PC-9 (cell line): ENCODE results near the gene ARMC12. TPM values are rescaled to one million over a fixed set of nuclear protein-coding genes. Genes with fewer than 3 reads are reported as not detected.

Experiments
- BruUV-seq: library from RNA; stranded (reverse); fragments of 400-500 nt; replicated peaks from 2 replicates; lab custom pipeline; 2021; lab: Mats Ljungman, UMichigan
- CTCF ChIA-PET: fragments of 300-600 bp; sonication (Branson Sonifier 250); formaldehyde crosslinking; loops from one replicate; lab custom pipeline; 2022; ENCODE audit warnings: antibody characterized with exemption; lab: Charles Lee
- POLR2A ChIA-PET: fragments of 300-600 bp; sonication (Branson Sonifier 250); formaldehyde crosslinking; loops from one replicate; lab custom pipeline; 2022; ENCODE audit warnings: antibody characterized with exemption; ENCODE audit not compliant: unreplicated experiment; lab: Charles Lee
- DNase-seq, 2 experiments: peaks; one replicate each; pipeline versions ENCODE4 v3.0.0 to v3.0.0-alpha.2; 2015 to 2022; ENCODE audit warnings: mixed read lengths in 1 of 2
- H2AFZ ChIP-seq: fragments of 200-600 bp; sonication (generic); 2 replicates; pipeline ENCODE4 v1.8.1; 2017; ENCODE audit warnings: antibody characterized with exemption
- H3F3A ChIP-seq: fragments of 200-600 bp; sonication (generic); 2 replicates; pipeline ENCODE4 v1.8.1; 2017; ENCODE audit warnings: antibody characterized with exemption, mild to moderate bottlenecking, low read depth; ENCODE audit not compliant: insufficient read depth
- H3K27ac ChIP-seq: fragments of 200-600 bp; sonication (generic); 2 replicates; pipeline ENCODE4 v1.6.1; 2016; ENCODE audit warnings: mixed run types
- H3K27me3 ChIP-seq: fragments of 200-600 bp; sonication (generic); 2 replicates; pipeline ENCODE4 v1.6.1; 2016; ENCODE audit warnings: low read depth, mixed run types; ENCODE audit not compliant: insufficient read depth
- H3K36me3 ChIP-seq: fragments of 200-600 bp; sonication (generic); 2 replicates; pipeline ENCODE4 v1.6.1; 2016; ENCODE audit warnings: low read depth, mixed run types
- H3K4me1 ChIP-seq: fragments of 200-600 bp; sonication (generic); replicated peaks from 2 replicates; pipeline ENCODE4 v1.6.1; 2016; ENCODE audit warnings: mixed run types; ENCODE audit not compliant: insufficient read depth
- H3K4me2 ChIP-seq: fragments of 200-600 bp; sonication (generic); 2 replicates; pipeline ENCODE4 v1.6.1; 2017; ENCODE audit warnings: mixed run types
- H3K4me3 ChIP-seq: fragments of 200-600 bp; sonication (generic); 2 replicates; pipeline ENCODE4 v1.6.1; 2016; ENCODE audit warnings: mixed run types
- H3K79me2 ChIP-seq: fragments of 200-600 bp; sonication (generic); 2 replicates; pipeline ENCODE4 v1.6.1; 2017; ENCODE audit warnings: low read depth, mixed run types
- H3K9me2 ChIP-seq: fragments of 200-600 bp; sonication (generic); 2 replicates; pipeline ENCODE4 v1.8.1; 2017; ENCODE audit warnings: mild to moderate bottlenecking; ENCODE audit not compliant: insufficient read depth
- H3K9me3 ChIP-seq: fragments of 200-600 bp; sonication (generic); 2 replicates; pipeline ENCODE4 v1.8.1; 2016; ENCODE audit warnings: low read depth; ENCODE audit not compliant: insufficient read depth
- H4K20me1 ChIP-seq: fragments of 200-600 bp; sonication (generic); 2 replicates; pipeline ENCODE4 v1.8.1; 2017; ENCODE audit not compliant: insufficient read depth
- CTCF ChIP-seq: fragments of 200-600 bp; sonication (generic); conservative IDR thresholded peaks from 2 replicates; pipeline ENCODE4 v1.6.1; 2017; ENCODE audit warnings: mixed run types, antibody characterized with exemption, mild to moderate bottlenecking, moderate library complexity
- EZH2 ChIP-seq: fragments of 200-600 bp; sonication (generic); IDR thresholded peaks from 2 replicates; pipeline ENCODE4 v1.8.0; 2017; ENCODE audit warnings: antibody characterized with exemption, low read depth
- intact Hi-C: fragments of 100-400 bp; cut with micrococcal nuclease; formaldehyde crosslinking; loops from one replicate; pipeline ENCODE4 v1.10.0; 2022; ENCODE audit not compliant: unreplicated experiment
- total RNA-seq: library from RNA; stranded (reverse); gene quantifications from 2 replicates; pipeline ENCODE4 v1.2.3, GENCODE V29; 2021

The ARMC12 gene
- total RNA-seq, 1 experiment from 2014 or later: 0.57 TPM

GRCh38 chr6:35797837-35798526 lies 61.1 kb downstream of the ARMC12 start:
- Histone ChIP-seq H4K20me1 (no peaks in the 10 kb centered on the region), H3K27ac (no peak overlapping the region), H3K9me3 (no peaks in the 10 kb centered on the region), H3K79me2 (no peaks in the 10 kb centered on the region), H3F3A (no peaks in the 10 kb centered on the region), H2AFZ (no peak overlapping the region), H3K36me3 (no peaks in the 10 kb centered on the region), H3K4me3 (no peak overlapping the region), H3K27me3 (no peaks in the 10 kb centered on the region), H3K4me1 (no peaks in the 10 kb centered on the region), H3K9me2 (no peaks in the 10 kb centered on the region), H3K4me2 (no peak overlapping the region)
- CTCF ChIA-PET: no interaction called here
- no peak for TF ChIP-seq EZH2
- TF ChIP-seq CTCF: no peak
- BruUV-seq: no TSS peak
- no peak for DNase-seq
- POLR2A ChIA-PET: interaction anchor here (0.7 kb wide), 1 partner anchor 229 kb away, joined by 4 read pairs; no protein-coding TSS in a partner anchor
- intact Hi-C loops: no loop called here

Other genes with a start within 250 kb of the ARMC12 start
- gene TEAD3, start 240.0 kb upstream of the ARMC12 start, total RNA-seq: 33.1 and 40.1 TPM in 2 replicates
- not detected in 2 replicates for gene TULP1, start 224.1 kb upstream of the ARMC12 start, total RNA-seq
- 3.9 and 5.0 TPM in 2 replicates for gene FKBP5, start 48.1 kb upstream of the ARMC12 start, total RNA-seq
- gene CLPSL2, start 39.6 kb downstream of the ARMC12 start, total RNA-seq: 0.76 TPM in 1 of 2 replicates, not detected in the other
- not detected in 2 replicates for gene CLPSL1, start 44.0 kb downstream of the ARMC12 start, total RNA-seq
- gene CLPS, start 60.3 kb downstream of the ARMC12 start, total RNA-seq: not detected in 2 replicates
- 1.2 and 1.7 TPM in 2 replicates for gene LHFPL5, start 68.3 kb downstream of the ARMC12 start, total RNA-seq
- 79.0 and 98.7 TPM in 2 replicates for gene SRPK1, start 184.1 kb downstream of the ARMC12 start, total RNA-seq